Activated T-helper 1 cell treated with anti-CD3 and anti-CD28 coated beads, Interleukin-12 subunit alpha, Interleukin-12 subunit beta, Interleukin-2, Interleukin-4 antibody, amounts not matched to agents 30 ng/mL and 10 ng/mL and 1 ng/mL, durations not matched to agents 14 hours and 24 hours and 36 hours (primary cell): Measurements from ENCODE around the gene LRP3. TPM values are rescaled to one million over a fixed set of nuclear protein-coding genes. Genes with fewer than 3 reads are reported as not detected.
"Not testable (repeated sequence)": the region's sequence is repeated elsewhere in the genome, so short reads cannot be mapped to it uniquely, and the experiment has no call there.

Experiments
- DNase-seq: peaks from one replicate; pipeline ENCODE4 v3.0.0; 2021; ENCODE audit warnings: low spot score
- H3K27ac Mint-ChIP-seq: one replicate; pipeline ENCODE4 v1.8.0; 2021; ENCODE audit warnings: mild to moderate bottlenecking, mixed read lengths
- H3K27me3 Mint-ChIP-seq: one replicate; pipeline ENCODE4 v1.8.0; 2022; ENCODE audit warnings: mild to moderate bottlenecking, moderate library complexity, mixed read lengths; ENCODE audit not compliant: insufficient read depth
- H3K36me3 Mint-ChIP-seq: one replicate; pipeline ENCODE4 v1.8.0; 2021; ENCODE audit warnings: low read depth, mixed read lengths
- H3K4me1 Mint-ChIP-seq: one replicate; pipeline ENCODE4 v1.8.0; 2021; ENCODE audit warnings: low read depth, mixed read lengths
- H3K4me3 Mint-ChIP-seq: one replicate; pipeline ENCODE4 v1.8.0; 2021; ENCODE audit warnings: mild to moderate bottlenecking, moderate library complexity, mixed read lengths
- H3K9me3 Mint-ChIP-seq: one replicate; pipeline ENCODE4 v1.8.0; 2021; ENCODE audit warnings: mixed read lengths
- intact Hi-C: fragments of 100-400 bp; cut with micrococcal nuclease; formaldehyde crosslinking; loops from one replicate; pipeline ENCODE4 v1.15.1; 2024
- total RNA-seq: library from RNA; stranded (reverse); gene quantifications from 2 replicates; pipeline ENCODE4 v1.2.3, GENCODE V29; 2022

Gene LRP3
- total RNA-seq, 1 donor from 2014 or later, result 0.13 TPM

- H3K27me3 Mint-ChIP-seq, result peaks cover 12% of the 10 kb centered on the region
- intact Hi-C loops, result no loop called here
- DNase-seq, result no peak
- no peaks in the 10 kb centered on the region for H3K36me3 Mint-ChIP-seq
- no peak overlapping the region for H3K27ac Mint-ChIP-seq
- no peaks in the 10 kb centered on the region for H3K9me3 Mint-ChIP-seq
- no peaks in the 10 kb centered on the region for H3K4me1 Mint-ChIP-seq
- no peak overlapping the region for H3K4me3 Mint-ChIP-seq
These were observed 25.2 kb downstream of the LRP3 start for GRCh38 chr19:33219261-33219815.

- H3K36me3 Mint-ChIP-seq, result peaks cover 2% of the 10 kb centered on the region
These were observed 26.0 kb downstream of the LRP3 start for GRCh38 chr19:33220115-33220514.

GRCh38 chr19:33220735-33221134, 26.6 kb downstream of the LRP3 start:
- Mint-ChIP-seq H3K27me3 (peaks cover 19% of the 10 kb centered on the region), H3K4me1 (no peaks in the 10 kb centered on the region), H3K4me3 (no peak overlapping the region), H3K9me3 (no peaks in the 10 kb centered on the region), H3K36me3 (peaks cover 2% of the 10 kb centered on the region), H3K27ac (no peak overlapping the region)
- DNase-seq, result no peak
- intact Hi-C loops, result no loop called here

More at GRCh38 chr19:33220115-33220514, 26.0 kb downstream of the LRP3 start:
- H3K4me1 Mint-ChIP-seq, result no peaks in the 10 kb centered on the region
- DNase-seq, result no peak
- intact Hi-C loops, result no loop called here
- no peak overlapping the region for H3K27ac Mint-ChIP-seq
- no peaks in the 10 kb centered on the region for H3K9me3 Mint-ChIP-seq
- peaks cover 18% of the 10 kb centered on the region for H3K27me3 Mint-ChIP-seq
- no peak overlapping the region for H3K4me3 Mint-ChIP-seq

- intact Hi-C loops, result no loop called here
- Mint-ChIP-seq H3K9me3 (no peaks in the 10 kb centered on the region), H3K36me3 (peaks cover 4% of the 10 kb centered on the region), H3K4me1 (no peaks in the 10 kb centered on the region), H3K27ac (no peak overlapping the region), H3K4me3 (no peak overlapping the region), H3K27me3 (peaks cover 26% of the 10 kb centered on the region)
- no peak for DNase-seq
These were observed 27.5 kb downstream of the LRP3 start for GRCh38 chr19:33221638-33222037.

GRCh38 chr19:33222255-33222654, 28.1 kb downstream of the LRP3 start:
- intact Hi-C loops, H3K4me3 Mint-ChIP-seq, H3K4me1 Mint-ChIP-seq, H3K27ac Mint-ChIP-seq, H3K9me3 Mint-ChIP-seq, H3K36me3 Mint-ChIP-seq, DNase-seq: not testable (repeated sequence)
- H3K27me3 Mint-ChIP-seq, result peaks cover 29% of the 10 kb centered on the region

- Mint-ChIP-seq H3K4me1 (no peaks in the 10 kb centered on the region), H3K9me3 (peaks cover 16% of the 10 kb centered on the region), H3K36me3 (peaks cover 4% of the 10 kb centered on the region), H3K27ac (no peak overlapping the region), H3K4me3 (no peak overlapping the region), H3K27me3 (peaks cover 38% of the 10 kb centered on the region)
- intact Hi-C loops, result no loop called here
- no peak for DNase-seq
These were observed 30.7 kb downstream of the LRP3 start for GRCh38 chr19:33224694-33225457.

GRCh38 chr19:33225458-33225926, 31.4 kb downstream of the LRP3 start, which contains the start of gene SLC7A10:
SLC7A10 (minus strand) TSS chr19:33225850; CDS start chr19:33225703, 147 bp downstream.
- DNase-seq, result no peak
- peaks cover 38% of the 10 kb centered on the region for H3K27me3 Mint-ChIP-seq
- H3K4me3 Mint-ChIP-seq, result no peak within 1 kb of the TSS
- H3K4me1 Mint-ChIP-seq, result no peaks in the 10 kb centered on the region
- no peak within 1 kb of the TSS for H3K27ac Mint-ChIP-seq
- peaks cover 16% of the 10 kb centered on the region for H3K9me3 Mint-ChIP-seq
- H3K36me3 Mint-ChIP-seq, result peaks cover 4% of the 10 kb centered on the region
- intact Hi-C loops, result no loop called here

- peaks cover 16% of the 10 kb centered on the region for H3K9me3 Mint-ChIP-seq
- no peak for DNase-seq
- H3K27me3 Mint-ChIP-seq, result peaks cover 38% of the 10 kb centered on the region
- H3K27ac Mint-ChIP-seq, result no peak overlapping the region
- H3K4me1 Mint-ChIP-seq, result no peaks in the 10 kb centered on the region
- H3K36me3 Mint-ChIP-seq, result peaks cover 4% of the 10 kb centered on the region
- intact Hi-C loops, result no loop called here
- no peak overlapping the region for H3K4me3 Mint-ChIP-seq
These were observed 32.6 kb downstream of the LRP3 start for GRCh38 chr19:33226550-33227241.

- no peaks in the 10 kb centered on the region for H3K4me1 Mint-ChIP-seq
- peaks cover 38% of the 10 kb centered on the region for H3K27me3 Mint-ChIP-seq
- intact Hi-C loops, result no loop called here
- peaks cover 16% of the 10 kb centered on the region for H3K9me3 Mint-ChIP-seq
- no peak overlapping the region for H3K27ac Mint-ChIP-seq
- DNase-seq, result no peak
- peaks cover 4% of the 10 kb centered on the region for H3K36me3 Mint-ChIP-seq
- no peak overlapping the region for H3K4me3 Mint-ChIP-seq
These were observed 33.1 kb downstream of the LRP3 start for GRCh38 chr19:33227242-33227650.

GRCh38 chr19:33227870-33228599, 33.9 kb downstream of the LRP3 start:
- intact Hi-C loops, result no loop called here
- H3K4me1 Mint-ChIP-seq, result no peaks in the 10 kb centered on the region
- peaks cover 32% of the 10 kb centered on the region for H3K27me3 Mint-ChIP-seq
- H3K9me3 Mint-ChIP-seq, result peaks cover 16% of the 10 kb centered on the region
- H3K27ac Mint-ChIP-seq, result no peak overlapping the region
- H3K4me3 Mint-ChIP-seq, result no peak overlapping the region
- peaks cover 4% of the 10 kb centered on the region for H3K36me3 Mint-ChIP-seq
- DNase-seq, result no peak

GRCh38 chr19:33229962-33230361, 35.8 kb downstream of the LRP3 start:
- no peak for DNase-seq
- Mint-ChIP-seq H3K4me1 (no peaks in the 10 kb centered on the region), H3K27me3 (peaks cover 23% of the 10 kb centered on the region), H3K4me3 (no peak overlapping the region), H3K36me3 (peaks cover 3% of the 10 kb centered on the region), H3K9me3 (peaks cover 16% of the 10 kb centered on the region), H3K27ac (no peak overlapping the region)
- intact Hi-C loops, result no loop called here

GRCh38 chr19:33231511-33231910, 37.4 kb downstream of the LRP3 start:
- Mint-ChIP-seq H3K4me3 (no peak overlapping the region), H3K36me3 (no peaks in the 10 kb centered on the region), H3K4me1 (no peaks in the 10 kb centered on the region), H3K27me3 (peaks cover 14% of the 10 kb centered on the region), H3K27ac (no peak overlapping the region), H3K9me3 (peaks cover 16% of the 10 kb centered on the region)
- intact Hi-C loops, result no loop called here
- DNase-seq, result no peak
